Bone marrow (tissue), 2 donors: ENCODE results near the gene NOXO1.

Source experiments
- DNase-seq, 2 donors: peaks; one replicate each; lab custom pipeline; 2025; lab: John Stamatoyannopoulos, UW

The NOXO1 gene

DNA sequence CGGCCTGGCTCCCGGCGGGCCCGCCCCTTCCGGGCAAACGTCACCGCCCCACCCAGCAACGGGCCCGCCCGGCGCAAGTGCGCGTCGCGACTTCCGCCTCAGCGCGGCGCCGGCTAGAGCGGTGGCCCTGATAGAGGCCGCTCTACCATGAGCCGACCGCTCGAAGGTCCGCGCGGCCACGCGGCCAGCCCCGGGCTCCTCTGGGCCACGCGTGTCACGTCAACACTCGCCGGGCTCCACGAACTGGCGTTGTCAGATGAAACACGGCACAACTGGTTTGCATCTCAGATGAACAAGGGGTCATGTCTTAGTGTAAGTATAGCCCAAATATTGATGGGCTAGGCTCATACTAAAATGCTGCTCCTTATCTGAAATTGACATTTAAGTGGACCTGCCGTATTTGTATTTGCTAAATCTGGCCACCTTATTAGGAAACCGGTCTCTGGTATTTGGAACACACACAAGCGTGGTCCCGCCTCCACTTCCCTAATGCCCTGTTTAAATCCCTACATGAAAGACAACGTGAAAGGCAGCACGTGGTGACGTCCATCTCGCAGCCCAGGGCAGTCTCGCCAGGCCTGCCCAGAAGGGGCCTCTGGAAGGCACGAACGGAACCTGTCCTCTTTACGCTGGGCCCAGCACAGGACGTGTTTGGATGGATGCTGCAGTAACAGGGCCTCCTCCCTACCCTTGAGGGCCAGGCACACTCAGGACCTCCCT, 28.7 kb upstream of the NOXO1 start, which contains the start of gene ZNF598:
TSS of gene ZNF598 (minus strand) at position 31 of the 720 bp plus-strand sequence.
- DNase-seq: peak in 1 of 2 donors; percentile 34

DNA sequence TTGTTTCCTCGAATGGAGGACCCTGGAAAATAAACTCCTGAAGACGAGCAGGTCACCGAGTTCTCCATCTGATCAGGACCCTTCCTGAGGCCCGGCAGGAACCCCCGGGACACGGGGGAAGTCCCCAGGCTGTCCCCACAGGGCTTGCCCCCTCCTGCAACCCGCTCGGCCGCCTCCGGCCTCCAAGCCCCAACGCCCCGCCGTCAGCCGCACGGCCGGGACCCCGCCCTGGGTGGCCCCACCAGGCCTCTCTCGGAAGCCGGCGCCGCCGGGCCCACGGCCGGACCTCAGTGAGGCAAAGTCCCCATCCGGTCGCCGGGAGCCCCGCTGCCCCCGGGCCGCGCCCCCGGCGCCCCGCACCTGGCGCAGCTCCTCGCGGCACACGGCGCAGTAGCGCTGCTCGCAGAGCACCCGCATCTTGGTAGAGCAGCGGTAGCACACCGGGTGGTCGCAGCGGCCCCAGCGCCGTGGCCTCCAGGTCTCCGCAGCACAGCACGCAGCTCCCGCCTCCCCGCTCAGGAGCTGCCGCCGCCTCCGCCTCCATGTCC, 28.0 kb upstream of the NOXO1 start:
- DNase-seq: no peak

DNA sequence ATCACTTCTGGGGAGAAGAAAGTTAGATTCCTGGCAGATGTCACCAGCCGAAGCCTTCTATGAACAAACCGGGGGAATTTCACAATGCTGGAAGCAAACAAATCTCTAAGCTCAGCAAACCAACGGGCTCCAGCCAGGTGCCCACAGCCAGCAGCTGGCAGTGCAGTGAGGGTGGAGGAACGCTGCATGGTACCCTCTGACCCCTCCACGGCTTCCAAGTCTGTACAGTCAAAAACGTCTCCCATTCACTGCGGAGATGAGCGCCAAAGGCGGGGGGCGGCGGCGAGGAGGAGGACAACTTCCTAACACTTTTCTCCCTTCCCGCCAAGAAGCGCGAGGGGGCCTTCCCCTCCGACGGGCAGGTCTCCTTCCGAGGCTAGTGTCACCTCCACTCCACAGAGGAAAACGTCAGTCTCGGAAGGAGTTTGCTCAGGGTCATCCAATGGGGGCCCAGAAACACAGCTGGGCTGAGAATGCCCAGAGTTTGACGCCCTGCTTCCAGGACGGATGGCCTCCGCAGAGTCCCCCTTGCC, 27.4 kb upstream of the NOXO1 start:
- DNase-seq: peak in 1 of 2 donors; percentile 30

DNA sequence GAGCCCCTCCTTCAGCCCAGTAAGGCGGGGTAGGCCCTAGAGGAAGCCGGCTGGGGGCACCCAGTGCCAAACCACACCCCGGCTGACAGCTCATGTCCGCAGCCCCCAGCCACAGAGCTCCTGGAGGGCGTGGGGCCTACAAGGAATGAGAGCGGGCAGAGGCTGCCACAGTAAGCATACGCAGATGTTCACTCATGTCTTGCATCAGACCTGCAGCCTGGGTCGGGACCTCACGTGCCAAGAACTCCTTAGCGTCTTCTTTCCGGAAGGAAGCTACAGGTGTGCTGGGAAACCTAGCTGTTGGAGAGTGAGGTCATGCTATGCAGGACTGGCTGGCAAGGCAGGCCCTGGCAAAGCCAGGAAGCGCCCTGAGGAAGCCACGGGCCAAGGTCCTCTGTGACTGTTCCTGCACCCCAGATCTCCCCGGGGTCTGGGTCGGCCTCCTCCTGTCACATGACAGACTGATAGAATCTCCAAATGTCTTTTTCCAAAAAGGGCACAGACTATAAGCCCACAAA, 26.8 kb upstream of the NOXO1 start:
- peak in 1 of 2 donors; percentile 30 for DNase-seq

DNA sequence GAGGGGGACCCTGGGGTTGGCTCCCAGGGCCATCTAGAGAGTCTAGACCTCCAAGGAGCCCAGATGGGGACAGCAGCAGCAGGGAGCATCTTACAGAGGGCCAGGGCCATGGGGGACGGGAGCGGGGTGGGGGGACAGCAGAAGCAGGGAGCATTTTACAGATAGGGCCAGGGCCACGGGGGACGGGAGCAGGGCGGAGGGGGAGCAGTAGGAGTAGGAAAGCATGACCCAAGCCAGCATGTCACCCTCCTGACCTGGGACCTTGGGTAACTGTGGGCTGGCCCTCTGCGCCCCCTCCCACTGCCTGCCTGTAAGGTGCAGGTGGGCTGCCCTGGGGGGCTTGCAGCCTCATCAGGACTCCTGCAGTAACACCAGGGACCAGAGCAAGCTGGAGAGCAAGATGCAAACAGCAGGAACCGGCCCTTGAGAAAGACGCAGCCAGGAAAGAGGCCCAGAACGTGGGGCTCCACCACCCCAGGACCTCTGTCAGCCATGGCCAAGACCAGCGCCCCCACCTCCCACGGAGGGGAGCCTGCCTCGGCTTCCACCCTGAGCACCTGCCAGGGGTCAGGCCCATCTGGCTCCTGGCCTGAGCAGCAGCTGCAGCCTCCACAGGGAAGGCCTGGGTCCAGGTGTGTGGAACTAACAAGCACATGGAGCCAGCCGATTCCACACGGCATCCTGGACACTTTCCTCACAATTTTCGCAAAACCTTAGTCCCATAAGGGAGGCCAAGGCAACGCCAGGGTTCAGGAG, 26.0 kb upstream of the NOXO1 start:
- no peak for DNase-seq

DNA sequence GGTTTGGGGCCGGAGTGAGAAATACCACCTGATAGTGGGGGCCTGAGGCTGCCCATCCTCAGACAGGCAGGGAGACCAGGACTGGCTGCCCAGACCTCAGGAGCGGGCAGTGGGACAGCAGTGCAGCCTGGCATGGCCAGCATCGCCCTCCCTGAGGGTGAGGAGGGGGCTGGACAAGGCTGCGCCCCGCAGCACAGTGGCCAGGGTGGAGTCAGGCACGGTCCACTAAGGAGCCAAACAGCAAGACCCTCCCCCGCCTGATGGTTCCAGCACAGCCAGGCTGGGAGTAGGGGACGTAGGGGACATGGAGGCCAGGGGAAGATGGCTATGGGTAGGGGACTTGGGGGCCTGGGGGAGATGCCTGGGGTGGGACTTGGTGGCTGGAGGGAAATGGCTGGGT, 25.0 kb upstream of the NOXO1 start:
- DNase-seq: no peak

DNA sequence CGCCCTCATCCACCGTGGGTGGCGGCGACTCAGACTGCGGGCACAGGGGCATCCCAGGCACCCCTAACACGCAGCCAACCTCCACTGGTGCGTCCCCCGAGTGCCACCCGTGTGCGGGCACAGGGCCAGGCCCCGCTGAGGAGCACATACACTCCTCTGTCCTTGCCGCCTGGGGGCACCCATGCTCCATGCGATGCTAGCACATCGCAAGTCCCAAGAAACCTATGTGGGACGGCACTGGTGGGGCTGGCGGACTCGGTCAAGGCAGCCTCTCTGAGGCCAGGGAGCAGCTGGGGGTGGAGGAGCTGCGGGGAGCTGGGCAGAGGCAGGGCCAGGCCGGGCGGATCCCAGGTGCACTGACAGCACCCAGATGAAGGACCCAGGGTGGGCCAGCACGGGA, 24.4 kb upstream of the NOXO1 start:
- peak in 1 of 2 donors; percentile 36 for DNase-seq

DNA sequence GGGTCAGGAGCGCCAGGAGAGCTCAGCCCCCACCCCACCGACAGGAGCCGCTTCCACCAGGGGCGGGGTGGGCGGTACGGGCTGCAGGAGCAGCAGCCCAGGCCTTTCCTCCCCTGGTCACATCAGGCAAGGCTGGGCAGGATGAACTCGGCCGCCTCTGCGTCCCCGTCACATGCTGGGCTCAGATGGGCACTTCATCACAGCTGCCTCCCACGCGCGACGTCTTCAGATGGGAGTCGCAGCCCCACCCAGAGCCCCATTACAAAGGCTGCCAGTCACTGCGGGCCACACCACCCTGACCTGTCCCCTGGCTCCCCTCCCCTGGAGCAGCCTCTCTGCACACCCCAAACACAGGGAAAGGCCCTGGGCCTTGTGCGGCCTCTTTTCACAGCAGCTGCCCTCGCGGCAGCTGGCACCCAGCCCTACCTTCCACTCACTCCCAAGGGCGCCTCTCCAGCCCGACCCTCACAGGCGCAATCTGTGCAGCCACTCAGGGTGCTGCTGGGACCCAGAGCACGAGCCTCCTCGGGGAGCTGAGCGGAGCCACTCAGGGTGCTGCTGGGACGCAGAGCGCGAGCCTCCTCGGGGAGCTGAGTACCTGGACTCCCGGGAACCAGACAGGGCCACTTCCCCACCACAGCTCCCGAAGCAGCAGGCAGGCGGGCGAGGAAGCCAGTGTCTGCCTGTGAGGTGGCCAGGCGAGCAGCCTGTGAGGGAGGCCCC, 23.7 kb upstream of the NOXO1 start:
- no peak for DNase-seq

DNA sequence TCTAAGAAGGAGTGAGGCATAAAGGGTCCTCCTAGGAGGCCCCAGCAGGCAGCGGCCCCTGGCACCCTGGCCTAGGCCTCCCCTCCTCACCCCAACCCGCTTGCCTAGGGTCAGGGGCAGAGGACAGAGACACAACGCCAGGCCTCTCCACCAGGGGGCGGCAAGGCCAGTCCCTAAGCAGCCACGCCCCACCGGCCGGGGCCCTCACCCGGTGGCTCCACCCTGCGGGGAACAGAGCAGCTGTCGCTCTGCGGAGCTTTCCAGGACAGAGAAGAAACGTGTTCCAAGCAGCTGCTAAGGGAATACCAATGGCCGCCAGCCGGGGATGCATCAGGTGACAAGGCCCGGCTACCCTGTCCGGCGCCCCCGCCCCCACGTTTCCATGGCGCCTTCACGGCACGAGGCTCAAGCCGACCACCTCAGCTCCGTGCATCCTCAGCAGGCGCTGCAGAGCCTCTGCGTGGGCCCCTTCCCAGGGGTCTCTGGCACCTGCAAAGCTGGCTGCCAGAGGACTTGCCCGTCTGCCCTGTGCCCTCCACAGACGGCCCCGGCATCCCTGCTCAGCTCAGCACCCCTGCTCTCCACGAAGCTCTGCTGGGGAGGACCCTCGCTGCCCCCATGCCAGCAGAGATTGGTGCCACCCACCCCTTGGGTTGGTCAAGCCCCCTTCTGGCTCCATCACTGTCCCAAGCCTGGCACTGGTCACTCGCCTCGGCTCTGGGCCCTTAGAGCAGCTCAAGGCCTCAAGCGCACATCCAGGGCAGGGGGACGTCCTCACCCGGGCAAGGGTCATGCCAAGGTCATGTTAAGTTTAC, 22.8 kb upstream of the NOXO1 start:
- peak; percentile 66 to 79 for DNase-seq

DNA sequence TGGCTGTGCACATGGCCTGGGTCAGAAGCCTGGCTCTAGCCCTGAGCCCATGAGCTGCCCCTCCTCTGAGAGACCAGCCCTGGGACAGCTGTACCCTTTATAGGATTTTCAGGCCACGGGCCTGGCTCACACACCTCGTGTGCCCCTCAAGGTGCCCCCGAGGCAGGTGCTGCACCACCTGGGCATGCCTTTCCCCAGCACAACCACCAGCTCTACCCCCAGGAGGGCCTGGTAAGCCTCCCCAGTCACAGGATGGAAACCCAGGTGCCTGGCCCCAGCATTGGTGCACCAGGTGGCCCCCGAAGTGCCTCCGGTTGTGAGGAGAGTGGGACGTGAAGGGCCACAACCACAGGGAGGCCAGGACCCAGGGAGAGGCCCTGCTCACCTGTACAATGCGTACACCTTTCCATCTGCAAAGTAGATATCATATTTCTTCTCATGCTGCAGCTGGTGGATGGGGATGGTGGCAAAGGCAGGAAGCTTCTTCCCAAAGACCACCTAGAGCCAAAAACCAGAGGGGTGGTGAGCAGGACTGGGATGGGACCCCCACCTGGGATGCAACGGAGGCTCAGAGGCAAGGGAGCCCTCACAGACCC, 22.1 kb upstream of the NOXO1 start:
- no peak for DNase-seq

DNA sequence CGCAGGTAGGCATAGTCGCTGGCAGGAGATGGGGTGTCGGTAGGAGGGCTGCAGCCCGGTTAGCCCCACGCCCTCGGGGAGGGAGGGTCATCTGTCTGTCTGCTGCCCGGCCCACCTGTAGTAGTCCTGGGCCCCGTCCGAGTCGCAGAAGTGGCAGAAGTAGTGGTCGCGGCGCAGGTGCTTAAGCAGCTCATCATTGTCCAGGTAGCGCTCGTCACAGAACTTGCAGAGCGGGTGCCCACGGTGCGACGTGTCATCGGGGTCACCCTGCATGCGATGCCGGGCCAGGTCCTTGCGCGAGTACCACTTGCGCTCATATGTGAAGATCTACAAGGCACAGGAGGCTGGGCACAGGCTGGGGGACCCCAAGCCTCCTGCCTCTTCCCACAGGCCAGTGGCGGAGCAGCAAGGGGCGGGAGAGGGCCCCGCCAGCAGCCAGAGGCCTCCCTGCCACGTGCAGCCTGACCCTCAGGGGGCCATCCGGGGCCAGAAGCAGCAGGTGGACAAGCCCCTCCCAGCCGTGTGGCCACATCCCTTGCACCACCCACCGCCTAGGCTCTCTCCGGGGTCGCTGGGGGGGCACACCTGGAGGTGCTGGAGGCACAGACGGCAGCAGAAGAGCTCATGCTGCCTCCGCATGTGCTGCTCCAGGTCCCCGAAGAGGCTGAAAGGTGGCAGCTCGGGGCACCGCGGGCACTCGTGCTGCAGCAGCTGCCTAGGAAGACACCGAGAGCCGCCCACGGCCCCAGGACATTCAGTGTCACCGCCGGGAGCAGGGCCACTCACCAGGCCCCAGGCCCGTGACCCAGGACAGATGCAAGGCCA, 21.3 kb upstream of the NOXO1 start:
- no peak for DNase-seq

DNA sequence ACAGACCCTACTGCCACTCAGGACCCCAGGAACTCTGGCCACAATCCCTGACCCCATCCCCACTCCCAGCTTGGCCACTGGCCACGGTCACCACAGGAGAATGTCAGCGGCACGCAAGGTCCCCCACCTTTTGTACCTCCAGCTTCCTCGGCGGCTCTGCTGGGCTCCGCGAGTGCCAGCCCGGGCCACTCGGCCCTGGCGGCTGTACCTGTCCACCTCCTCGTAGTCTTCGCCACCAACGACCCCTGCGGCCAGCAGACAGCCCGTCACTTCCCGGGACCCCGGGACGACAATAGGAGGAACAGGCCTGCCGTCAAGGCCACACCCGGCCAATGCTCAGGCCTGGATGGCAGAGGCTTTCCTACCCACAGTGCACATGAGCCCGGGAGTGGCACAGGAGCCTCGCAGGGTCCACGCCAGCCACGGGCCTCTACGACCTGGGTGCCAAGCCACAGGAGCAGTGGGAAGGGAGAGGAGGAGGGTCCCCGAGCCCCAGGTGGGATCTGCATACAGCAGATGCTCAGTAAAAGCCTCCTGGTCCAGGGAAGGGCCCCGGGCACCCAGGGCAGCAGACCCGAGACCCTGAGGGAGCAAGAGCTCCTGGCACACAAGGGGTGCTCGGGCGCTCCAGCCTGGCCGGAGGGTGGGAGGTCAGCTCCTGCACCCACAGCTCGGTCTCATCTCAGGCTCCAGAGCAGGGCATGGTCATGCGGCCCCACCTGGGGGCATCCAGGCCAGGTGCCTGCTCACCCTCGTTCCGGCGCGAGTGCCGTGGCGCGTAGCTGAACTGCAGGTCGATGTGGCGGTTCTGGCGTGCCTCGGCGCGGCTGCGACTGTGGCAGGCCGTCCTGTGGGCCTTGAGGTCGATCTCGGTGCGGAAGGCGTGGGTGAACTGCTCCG, 20.4 kb upstream of the NOXO1 start:
- no peak for DNase-seq

DNA sequence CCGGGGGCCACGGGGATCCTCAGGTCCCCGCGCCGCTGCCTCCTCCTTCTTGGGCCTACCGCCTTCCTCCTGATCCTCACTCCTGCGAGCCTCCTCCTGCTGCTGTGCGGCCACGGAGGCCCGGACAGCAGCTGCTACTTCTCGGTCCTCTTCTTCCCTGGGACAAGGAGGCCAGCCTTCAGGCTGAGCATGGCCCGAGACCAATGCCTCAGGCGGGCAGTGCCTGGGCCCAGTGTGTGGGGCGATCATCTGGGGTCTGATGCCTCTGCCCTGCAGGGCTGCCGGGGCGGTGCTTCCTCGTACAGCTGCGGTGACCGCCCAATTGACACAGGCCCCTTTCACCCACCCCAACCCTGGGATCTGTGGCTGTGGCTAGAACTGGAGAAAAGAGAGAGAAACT, 19.8 kb upstream of the NOXO1 start:
- DNase-seq: no peak

DNA sequence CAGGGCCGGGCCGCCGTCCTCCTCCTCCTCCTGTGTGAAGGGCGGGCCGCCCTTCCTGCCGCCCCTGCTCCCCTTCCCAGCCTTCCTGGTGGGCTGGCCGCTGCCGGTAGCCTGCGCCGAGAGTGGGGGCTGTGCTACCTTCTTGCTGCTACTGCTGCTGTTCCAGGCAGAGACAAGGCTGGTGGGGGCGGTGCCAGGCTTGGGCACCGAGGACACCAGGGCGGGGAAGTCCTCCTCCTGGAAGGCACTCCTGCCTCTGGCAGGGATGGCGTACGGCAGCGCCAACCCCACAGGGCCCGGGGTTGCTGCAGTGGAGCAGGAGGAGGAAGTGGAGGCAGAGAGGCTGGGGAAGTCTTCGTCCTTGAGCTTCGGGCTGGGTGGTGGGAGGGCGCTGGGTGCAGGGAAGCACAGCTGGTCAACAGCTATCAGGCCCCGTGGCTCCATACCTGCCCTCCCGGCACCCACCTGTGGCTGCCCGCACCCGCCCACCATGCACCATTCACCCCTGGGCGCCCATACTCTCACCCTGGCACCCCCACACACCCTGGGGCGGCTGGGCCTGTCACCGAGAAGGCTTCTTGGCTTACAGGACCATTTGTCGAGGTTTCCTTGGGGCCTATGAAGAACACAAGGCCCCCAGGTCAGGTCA, 18.7 kb upstream of the NOXO1 start:
- no peak for DNase-seq

DNA sequence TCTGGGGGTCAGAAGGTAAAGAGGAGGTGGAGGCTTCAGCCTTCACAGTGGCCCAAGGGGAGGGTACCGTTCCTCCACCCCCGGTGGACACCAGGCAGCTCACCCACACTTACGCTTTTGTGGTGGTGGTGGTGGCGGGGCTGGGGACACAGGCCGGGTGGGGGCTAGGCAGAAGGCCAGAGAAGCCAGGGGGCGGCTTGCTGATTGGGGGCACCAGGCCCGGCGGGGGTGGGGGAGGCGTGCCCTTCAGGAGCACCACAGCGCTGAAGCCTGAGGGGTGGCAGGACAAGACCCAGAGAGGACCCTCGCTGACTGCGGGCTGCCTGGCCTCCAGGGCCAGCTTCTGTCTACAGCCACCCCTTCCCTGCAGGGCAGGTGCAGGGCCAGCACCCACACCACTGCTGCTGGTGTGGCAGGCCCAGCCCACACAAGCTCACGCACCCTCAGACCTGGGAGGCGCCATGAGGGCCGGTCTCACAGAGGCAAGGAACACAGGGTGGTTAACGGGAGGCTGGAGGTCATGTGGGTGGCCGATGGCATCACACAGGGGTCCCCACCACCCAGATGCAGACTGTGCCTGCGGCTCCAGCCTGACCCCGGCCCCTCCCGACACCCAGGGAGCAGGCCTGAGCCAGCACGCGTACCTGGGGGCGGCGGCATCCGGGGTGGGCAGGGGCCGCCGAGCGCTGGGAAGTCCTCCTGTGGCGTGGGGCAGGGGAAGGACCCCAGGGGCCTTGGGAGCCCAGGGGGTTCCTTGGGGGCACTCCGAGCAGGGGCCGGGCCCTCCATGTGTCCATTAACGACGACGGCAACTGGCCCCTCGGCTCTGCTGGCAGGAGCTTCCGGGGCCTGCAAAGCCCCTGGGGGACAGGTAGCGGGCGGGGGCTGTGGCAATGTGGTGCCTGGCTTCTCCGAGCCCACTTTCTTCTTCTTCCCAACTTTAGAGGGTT, 17.9 kb upstream of the NOXO1 start:
- DNase-seq: no peak

DNA sequence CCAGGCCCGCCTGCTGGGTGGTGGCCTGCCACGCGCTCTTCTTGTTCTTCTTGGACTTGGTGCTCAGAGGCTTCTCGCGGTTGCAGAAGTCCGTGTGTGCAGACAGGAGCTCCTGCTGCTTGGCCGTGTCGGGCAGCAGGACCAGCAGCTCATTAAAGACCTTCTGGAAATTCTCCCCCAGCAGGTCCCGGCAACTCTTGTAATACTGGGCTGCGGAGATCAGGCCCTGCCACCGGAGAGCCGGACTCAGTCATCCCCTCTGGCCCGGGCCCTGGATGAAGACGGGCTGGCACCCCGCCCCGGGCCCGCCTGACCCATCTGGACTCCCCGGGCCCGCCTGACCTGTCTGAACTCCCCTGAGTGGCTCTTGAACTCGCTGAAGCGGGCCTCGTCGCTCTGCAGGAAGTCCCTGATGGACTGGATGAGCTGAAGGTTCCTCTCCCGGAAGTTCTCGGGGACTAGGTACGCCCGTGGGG, 17.1 kb upstream of the NOXO1 start:
- no peak for DNase-seq
